T47D (cell line): Measurements from ENCODE around the gene SCNN1B.
"Not testable (repeated sequence)": the region's sequence is repeated elsewhere in the genome, so short reads cannot be mapped to it uniquely, and the experiment has no call there.

ENCODE experiments used
- DNase-seq, 2 experiments: peaks; one replicate each; pipeline versions ENCODE4 v3.0.0 to v3.0.0-alpha.2; 2011 to 2012; ENCODE audit warnings: low read depth in 1 of 2, low spot score in 1 of 2
- JUND ChIP-seq: IDR thresholded peaks from 2 replicates; pipeline ENCODE4 v1.6.1; 2012; ENCODE audit warnings: low read depth
- in situ Hi-C: cut with HindIII; loops from 2 replicates; pipeline ENCODE4 v1.10.0; 2016; ENCODE audit warnings: low sequenced_read_pairs, low pct_unique_long_range_greater_than_20kb

The SCNN1B gene

DNA sequence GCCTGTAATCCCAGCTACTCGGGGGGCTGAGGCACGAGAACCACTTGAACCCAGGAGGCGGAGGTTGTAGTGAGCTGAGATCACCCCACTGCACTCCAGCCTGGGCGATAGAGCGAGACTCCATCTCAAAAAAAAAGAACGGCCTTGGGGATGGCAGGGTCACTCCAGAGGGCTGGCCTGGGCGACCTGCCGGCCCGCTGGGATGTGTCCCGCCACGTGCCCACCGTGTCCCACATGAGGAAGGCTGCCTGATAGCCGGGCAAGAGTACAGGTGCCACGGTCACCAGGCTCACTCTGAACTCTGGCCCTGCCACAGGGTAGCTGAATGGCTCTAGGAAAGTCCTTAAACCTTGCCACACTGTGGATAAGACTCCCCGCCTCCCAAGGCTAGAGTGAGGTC is 83.3 kb downstream of the SCNN1B start:
- in situ Hi-C loops: no loop called here
- no peak for TF ChIP-seq JUND

DNA sequence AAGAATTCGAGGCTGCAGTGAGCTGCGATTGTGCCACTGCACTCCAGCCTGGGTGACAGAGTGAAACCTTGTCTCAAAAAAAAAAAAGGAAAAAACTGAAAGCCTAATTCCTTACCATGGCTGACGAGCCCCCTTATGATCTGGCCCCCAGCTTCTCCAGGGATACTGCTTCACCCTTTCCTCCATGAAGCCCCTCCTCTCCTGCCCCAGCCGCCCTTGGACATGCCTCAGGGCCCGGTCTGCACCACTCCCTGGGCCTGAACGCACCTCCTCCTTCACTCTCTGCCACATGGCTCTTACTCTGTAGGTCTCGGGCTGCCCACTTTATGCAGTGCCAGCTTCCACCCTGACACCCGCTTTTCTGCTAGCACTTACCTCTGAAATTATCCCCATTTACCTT is 85.6 kb downstream of the SCNN1B start:
- DNase-seq: no peak
- in situ Hi-C loops: no loop called here
- TF ChIP-seq JUND: no peak

More for the DNA sequence above, 83.3 kb downstream of the SCNN1B start:
- DNase-seq: no peak

DNA sequence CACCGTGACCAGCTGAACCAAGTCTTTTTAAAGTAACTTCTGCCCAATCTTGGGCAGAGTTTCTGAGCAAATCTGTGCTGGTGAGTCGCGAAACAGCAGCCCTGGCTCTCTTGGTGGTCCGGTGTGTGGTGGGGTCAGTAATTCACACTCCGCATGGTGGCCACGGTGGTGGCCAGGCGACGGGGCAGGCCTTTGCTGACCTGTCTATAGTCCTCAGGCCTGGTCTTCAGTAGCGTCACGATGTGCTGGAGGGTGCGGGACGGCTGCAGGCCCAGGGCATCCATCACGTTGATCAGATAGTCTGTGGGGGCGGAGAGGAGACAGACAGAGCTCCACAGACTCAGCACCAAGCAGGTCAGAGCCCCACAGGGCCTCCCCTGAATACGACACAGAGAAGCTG is 86.7 kb downstream of the SCNN1B start:
- in situ Hi-C loops: no loop called here
- no peak for DNase-seq
- no peak for TF ChIP-seq JUND

DNA sequence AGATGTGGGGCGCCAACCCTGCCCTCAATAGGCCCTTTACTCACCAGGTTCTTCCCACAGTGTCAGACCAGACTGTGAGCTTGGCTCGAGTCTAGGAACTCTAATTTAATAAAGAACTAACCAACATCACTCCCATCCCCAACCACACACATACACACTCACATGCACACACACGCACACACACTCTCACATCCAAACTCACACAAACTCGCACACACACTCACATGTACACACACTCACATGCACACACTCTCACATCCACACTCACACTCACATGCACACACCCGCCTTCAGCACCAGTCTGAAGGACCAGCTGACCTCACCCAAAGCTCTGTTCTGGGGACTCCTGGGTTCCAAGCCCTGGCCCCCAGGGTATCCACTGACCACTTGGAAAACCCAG is 87.1 kb downstream of the SCNN1B start:
- no peak for TF ChIP-seq JUND
- DNase-seq: no peak
- in situ Hi-C loops: no loop called here

DNA sequence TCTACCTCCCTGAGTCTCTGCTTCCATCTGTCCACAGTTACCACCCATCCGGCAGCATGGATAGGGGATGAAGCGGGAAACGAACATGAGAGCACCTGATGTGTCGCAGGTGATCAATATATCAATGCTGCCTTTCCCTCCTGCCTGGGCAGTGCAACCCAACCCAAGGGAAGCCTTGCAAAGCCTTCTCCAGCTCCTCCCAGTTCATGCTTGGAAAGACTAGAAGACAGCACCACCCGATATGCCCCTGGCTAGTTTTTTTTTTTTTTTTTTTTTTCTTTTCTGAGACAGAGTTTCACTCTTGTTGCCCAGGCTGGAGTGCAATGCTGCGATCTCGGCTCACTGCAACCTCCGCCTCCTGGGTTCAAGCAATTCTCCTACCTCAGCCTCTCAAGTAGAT is 87.8 kb downstream of the SCNN1B start:
- in situ Hi-C loops, DNase-seq: not testable (repeated sequence)

DNA sequence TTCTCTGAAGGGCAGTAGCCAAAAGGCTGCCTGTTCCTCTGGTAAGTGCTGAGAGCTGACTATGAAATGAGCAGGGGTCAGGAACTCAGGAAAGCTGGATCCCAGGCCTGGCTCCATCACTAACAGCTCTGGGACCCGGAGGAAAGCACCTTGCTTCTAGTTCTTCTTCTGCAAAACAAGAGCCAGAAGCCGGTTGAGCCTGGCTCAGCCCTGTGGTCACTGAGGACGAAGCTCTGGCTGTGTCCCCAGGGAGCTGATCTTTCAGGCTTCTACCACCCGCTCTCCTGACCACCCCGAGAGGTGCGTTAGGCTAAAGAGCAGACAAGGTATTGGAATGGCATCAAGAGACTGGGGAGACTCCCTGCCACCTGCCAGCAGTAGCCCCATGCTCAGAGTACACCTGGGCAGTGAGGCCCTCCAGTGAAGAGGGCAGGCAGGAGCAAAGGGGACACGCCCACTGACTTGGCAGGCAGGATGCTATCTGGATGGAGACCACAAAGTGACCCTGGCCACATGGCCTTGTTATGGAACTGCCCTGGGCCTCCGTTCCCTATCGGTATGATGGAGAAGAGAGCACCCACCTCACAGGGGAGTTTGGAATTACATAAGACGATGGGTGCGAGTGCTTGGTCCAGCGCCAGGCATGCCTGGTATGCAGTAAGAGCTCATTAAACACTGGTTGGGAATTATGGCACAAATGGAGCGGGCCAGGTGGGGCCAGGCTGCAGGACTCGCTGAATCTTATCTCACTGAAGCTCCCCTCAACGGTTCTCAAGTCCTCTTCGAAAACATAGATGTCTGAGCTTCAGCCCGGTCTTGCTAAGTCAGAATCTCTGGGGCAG is 89.5 kb downstream of the SCNN1B start:
- TF ChIP-seq JUND: no peak
- in situ Hi-C loops: no loop called here
- no peak for DNase-seq

DNA sequence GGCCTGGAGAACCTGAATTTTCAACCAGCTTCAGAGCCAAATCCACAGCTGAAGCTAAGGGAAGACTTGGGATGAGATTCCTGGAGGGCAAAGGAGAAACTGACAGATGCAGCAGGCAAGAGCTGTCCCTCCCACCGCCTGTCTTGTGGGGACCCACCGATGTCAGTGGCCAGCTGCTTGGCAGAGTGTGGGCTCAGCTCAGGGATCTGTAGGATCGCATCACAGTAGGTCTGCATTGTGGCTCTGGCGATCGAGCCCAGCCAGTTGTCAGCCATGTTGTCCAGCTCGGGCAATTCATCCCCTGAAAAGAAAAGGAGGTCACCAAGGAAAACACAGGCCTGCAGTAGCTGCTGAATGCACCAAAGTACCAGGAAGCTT is 90.1 kb downstream of the SCNN1B start:
- in situ Hi-C loops: no loop called here
- no peak for TF ChIP-seq JUND
- no peak for DNase-seq

DNA sequence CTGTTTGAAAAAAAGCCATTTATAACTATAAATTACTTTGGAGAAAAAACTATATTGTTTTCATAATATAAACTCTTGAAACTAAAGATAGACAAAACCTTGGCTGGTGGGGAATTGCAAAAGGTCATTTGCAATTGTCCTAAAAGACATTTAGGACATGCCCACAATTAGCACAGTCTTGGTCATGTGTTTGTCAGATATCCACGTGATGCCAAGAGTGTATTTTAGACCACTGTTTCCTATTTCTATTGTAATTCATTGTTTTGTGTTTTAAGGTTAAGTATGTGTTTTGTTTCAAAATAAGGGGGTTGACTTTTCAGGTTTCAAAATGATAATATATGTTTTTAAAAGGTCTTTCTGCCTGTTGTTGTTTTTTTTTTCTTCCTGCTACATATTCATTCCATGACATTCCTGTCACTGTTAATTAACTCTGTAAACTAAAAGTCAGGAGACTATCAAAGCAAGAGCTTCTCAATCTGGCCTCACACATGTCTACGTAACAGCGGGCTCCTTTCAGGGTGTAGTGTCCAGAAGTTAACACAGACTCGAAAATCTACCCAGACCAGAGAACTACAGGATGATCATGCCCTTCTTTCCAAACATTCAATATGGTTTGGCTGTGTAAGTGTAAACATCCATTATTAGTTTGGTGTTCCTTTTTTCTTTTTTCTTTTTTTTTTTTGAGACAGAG is 92.2 kb downstream of the SCNN1B start:
- DNase-seq: no peak
- in situ Hi-C loops: no loop called here
- TF ChIP-seq JUND: no peak

DNA sequence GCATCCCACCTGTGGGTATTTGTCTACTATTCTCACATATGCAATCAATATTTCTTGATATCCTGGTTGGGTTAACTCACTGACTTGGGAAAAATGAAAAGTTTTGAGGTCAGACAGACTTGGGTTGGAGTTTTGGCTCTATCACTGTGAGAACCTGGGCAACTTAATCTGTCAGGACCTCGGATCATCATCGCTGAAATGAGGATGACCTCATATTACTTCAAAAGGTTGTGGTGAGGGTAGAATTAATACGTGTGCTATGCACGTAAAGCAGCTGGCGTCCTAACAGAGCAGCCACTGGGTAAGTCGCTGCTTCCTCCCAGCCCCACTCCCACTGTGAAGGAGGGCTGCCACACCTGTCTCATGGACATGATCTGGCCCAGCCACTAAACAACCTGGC is 93.6 kb downstream of the SCNN1B start:
- no peak for DNase-seq
- no peak for TF ChIP-seq JUND
- in situ Hi-C loops: no loop called here

DNA sequence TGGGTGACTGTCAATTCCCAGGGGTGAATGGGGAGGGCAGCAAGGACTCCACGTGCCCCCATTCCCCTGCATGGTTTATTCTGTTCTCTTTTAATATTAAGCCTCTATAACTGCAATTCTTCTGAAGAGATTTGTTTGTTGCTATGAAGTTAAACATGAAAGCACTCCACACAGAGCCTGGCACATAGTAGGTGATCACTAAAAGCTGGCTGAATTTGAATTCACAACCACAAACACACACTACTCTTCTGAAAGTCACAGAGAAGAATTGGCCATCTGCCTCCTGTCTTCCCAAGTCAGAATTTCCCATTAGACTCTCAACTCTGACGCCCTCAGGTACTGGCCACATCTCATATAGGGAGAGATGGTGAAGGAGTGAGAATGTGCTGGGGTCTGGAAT is 95.4 kb downstream of the SCNN1B start:
- in situ Hi-C loops: no loop called here
- no peak for TF ChIP-seq JUND
- no peak for DNase-seq

DNA sequence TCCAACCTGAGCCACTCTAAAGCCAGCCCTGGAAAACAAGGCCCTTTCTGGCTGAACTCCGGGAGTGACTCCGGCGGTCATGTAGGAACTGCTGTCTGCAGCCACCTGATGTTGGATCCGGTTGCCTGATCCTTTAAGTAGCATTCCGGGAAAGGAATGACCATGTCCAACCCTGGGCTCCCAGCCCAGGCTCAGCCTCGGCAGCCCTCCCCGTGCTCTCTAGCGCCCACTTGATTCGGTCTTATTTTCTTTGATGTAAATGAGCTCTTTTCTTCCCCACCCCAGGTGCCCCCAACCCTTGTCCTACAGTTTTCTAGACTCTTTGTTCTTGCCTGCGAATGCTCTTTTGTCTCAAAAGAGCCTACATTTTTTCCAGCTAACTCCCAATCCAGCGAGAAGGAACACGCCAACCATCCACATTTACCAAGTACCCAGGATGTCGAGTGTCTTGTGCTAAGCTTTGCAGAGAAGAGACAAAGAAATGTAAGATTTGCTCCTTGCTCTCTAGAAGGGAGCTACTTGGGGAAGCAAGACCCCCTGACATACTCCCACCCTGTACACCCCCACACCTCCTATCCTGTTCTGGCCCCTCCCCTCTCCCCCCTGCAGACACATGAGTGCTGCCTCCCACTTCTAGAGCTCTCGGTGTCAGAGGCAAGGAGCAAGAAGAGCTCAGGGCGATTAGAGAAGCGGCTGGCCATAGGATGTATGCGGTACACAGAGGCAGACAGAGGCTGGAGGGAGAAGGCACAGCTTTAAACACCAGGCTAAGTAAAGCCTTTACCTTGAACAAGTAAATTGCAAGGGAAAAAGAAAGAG is 97.1 kb downstream of the SCNN1B start:
- TF ChIP-seq JUND: no peak
- DNase-seq: no peak
- in situ Hi-C loops: no loop called here

DNA sequence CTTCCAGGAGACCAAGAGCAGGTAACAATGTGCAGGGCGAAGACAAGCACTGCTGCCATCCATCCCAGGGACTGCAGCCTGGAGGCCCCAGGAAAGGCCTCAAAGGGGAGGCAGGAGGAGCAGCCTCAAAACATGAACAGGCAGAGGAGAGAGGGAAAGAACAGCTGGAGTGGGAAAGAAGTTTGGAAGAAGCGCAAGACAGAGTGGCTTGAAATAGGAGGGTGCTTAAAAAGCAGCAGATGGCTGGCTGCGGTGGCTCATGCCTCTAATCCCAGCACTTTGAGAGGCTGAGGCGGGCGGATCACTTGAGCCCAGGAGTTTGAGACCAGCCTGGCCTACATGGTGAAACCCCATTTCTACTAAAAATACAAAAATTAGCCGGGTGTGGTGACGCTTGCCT is 98.3 kb downstream of the SCNN1B start:
- in situ Hi-C loops, DNase-seq: not testable (repeated sequence)

DNA sequence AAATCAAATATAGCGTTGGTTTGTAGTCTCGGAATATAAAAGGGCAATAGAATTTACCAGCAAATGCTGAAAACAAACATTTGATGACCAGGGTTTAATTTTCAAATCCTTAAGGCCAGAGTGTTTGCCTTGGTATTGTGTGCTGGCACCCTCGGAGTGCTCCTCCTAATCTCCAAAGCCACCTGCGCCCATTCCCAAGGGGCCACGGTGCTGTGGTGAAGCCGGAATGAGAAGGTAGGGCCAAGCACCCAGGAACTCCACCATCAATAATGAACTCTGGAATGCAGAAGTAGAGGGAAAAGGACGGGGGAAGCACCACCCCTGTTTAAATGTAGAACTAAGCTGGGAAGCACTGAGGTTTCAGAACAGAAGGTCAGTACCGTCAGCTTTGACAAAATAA is 99.0 kb downstream of the SCNN1B start:
- no peak for DNase-seq
- TF ChIP-seq JUND: no peak
- in situ Hi-C loops: no loop called here
